Neural crest cell (in vitro differentiated cells): ENCODE measurements around the gene KMT2B. TPM values are rescaled to one million over a fixed set of nuclear protein-coding genes. Genes with fewer than 3 reads are reported as not detected.

Experiments
- DNase-seq: peaks from one replicate; pipeline ENCODE4 v3.0.0; 2021; ENCODE audit warnings: low read depth, mixed read lengths, low spot score
- H3K27ac Mint-ChIP-seq: one replicate; pipeline ENCODE4 v1.8.0; 2021; ENCODE audit warnings: mild to moderate bottlenecking, mixed read lengths; ENCODE audit not compliant: unreplicated experiment
- H3K27me3 Mint-ChIP-seq: 2 replicates; pipeline ENCODE4 v1.8.0; 2021; ENCODE audit warnings: low read depth, mild to moderate bottlenecking, mixed read lengths
- H3K36me3 Mint-ChIP-seq: 2 replicates; pipeline ENCODE4 v1.8.0; 2021; ENCODE audit warnings: low read depth, mild to moderate bottlenecking, mixed read lengths
- H3K4me1 Mint-ChIP-seq: 2 replicates; pipeline ENCODE4 v1.8.0; 2021; ENCODE audit warnings: mixed read lengths
- H3K4me3 Mint-ChIP-seq: one replicate; pipeline ENCODE4 v1.8.0; 2021; ENCODE audit warnings: mild to moderate bottlenecking, mixed read lengths
- H3K9me3 Mint-ChIP-seq: 2 replicates; pipeline ENCODE4 v1.8.0; 2021; ENCODE audit warnings: mixed read lengths
- total RNA-seq: library from RNA; stranded (reverse); gene quantifications from 2 replicates; pipeline ENCODE4 v1.2.1, GENCODE V29; 2021
- TF ChIP-seq, protein P1 (sequence below): fragments of 200-600 bp; sonication (generic); conservative IDR thresholded peaks from 2 replicates; pipeline ENCODE4 v1.5.0; 2021; ENCODE audit warnings: antibody characterized with exemption, mild to moderate bottlenecking

The KMT2B gene
- total RNA-seq, 1 donor from 2014 or later: 60.1 TPM

DNA sequence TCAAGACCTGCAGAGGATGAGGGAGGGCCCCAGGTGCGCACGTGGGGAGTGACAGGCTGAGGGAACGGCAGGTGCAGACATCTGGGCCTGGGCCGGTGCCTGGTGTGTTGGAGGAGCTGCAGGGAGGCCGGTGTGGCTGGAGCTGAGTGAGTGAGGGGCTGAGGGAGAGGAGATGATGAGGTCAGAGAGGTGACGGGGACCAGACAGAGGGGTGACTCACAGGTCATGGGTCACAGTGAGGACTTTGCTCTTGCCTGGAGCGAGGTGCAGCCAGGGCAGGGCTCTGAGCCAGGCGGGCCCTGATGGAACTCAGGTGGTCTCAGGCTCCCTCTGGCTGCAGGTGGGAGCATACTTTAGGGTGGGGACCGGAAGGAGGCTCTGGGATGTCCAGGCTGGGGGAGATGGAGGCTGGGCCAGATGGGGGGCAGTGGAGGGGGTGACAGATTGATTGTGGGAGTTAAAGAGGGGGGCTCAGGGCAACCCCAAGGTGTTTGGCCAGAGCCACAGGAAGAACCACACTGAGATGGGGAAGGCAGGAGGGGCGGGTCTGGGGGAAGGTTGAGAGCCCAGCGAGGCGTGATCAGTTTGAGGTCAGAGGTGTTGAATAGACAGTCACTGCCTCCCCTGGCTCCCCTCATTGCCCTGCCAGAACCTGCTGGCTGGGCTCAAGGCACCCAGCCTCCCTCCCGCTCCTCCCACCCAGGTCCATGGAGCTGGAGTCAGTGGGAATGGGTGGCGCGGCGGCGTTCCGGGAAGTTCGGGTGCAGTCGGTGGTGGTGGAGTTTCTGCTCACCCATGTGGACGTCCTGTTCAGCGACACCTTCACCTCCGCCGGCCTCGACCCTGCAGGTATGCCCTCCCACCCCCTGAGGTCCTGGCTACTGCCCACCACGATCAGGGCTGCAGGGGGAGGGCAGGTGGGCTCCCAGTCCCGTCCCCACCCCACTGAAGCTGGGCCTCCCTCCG, 65.9 kb downstream of the KMT2B start:
- no peak for DNase-seq
- no peaks in the 10 kb centered on the region for H3K9me3 Mint-ChIP-seq
- H3K4me3 Mint-ChIP-seq: no peak overlapping the region
- TF ChIP-seq, protein P1, sequence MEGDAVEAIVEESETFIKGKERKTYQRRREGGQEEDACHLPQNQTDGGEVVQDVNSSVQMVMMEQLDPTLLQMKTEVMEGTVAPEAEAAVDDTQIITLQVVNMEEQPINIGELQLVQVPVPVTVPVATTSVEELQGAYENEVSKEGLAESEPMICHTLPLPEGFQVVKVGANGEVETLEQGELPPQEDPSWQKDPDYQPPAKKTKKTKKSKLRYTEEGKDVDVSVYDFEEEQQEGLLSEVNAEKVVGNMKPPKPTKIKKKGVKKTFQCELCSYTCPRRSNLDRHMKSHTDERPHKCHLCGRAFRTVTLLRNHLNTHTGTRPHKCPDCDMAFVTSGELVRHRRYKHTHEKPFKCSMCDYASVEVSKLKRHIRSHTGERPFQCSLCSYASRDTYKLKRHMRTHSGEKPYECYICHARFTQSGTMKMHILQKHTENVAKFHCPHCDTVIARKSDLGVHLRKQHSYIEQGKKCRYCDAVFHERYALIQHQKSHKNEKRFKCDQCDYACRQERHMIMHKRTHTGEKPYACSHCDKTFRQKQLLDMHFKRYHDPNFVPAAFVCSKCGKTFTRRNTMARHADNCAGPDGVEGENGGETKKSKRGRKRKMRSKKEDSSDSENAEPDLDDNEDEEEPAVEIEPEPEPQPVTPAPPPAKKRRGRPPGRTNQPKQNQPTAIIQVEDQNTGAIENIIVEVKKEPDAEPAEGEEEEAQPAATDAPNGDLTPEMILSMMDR: no peak
- peaks cover 3% of the 10 kb centered on the region for H3K36me3 Mint-ChIP-seq
- no peak overlapping the region for H3K27ac Mint-ChIP-seq
- peaks cover 7% of the 10 kb centered on the region for H3K4me1 Mint-ChIP-seq
- H3K27me3 Mint-ChIP-seq: no peaks in the 10 kb centered on the region

DNA sequence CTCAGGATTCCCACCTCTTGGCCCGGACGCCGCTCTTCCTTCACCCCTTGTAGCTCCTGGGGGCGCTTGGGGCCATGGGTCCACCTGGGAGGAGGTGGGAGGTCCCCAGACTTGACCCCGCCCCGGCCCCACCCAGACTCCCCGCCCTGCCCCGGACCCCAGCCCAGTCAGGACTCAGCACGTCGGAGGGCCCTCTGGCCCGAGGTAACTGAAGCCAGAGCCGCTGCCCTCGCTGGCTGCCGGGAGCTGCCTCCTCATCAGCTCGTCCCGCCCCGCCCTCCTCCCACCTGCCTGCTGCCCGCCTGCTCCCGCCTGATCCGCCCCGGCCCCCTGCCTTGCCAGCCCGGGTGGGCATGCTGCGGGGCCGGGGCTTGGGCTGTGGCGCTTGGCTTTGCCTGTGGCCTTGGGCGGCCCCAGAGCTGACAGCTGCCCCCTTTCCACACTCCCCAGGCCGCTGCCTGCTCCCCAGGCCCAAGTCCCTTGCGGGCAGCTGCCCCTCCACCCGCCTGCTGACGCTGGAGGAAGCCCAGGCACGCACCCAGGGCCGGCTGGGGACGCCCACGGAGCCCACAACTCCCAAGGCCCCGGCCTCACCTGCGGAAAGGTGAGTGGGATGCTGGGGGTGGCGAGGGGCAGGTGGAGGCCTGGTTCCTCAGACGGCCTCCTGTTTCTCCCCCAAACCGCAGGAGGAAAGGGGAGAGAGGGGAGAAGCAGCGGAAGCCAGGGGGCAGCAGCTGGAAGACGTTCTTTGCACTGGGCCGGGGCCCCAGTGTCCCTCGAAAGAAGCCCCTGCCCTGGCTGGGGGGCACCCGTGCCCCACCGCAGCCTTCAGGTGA, 66.9 kb downstream of the KMT2B start:
- Mint-ChIP-seq H3K4me3 (no peak overlapping the region), H3K9me3 (no peaks in the 10 kb centered on the region), H3K27me3 (no peaks in the 10 kb centered on the region), H3K4me1 (peaks cover 7% of the 10 kb centered on the region), H3K27ac (no peak overlapping the region), H3K36me3 (peaks cover 3% of the 10 kb centered on the region)
- TF ChIP-seq, protein P1: no peak
- no peak for DNase-seq

DNA sequence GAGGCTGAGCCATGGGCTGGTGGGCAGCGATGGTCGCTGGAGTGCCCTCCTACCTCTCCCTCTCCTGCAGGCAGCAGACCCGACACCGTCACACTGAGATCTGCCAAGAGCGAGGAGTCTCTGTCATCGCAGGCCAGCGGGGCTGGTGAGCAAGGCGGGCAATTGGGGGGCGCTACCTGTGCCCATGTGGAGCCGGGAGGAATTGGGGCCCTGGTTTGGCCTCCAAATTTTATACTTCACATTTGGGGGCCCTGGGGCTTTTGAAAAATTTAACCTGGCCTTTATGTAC, 67.5 kb downstream of the KMT2B start:
- no peaks in the 10 kb centered on the region for H3K9me3 Mint-ChIP-seq
- H3K36me3 Mint-ChIP-seq: peaks cover 3% of the 10 kb centered on the region
- H3K4me1 Mint-ChIP-seq: peaks cover 7% of the 10 kb centered on the region
- no peak overlapping the region for H3K27ac Mint-ChIP-seq
- H3K27me3 Mint-ChIP-seq: no peaks in the 10 kb centered on the region
- H3K4me3 Mint-ChIP-seq: no peak overlapping the region
- TF ChIP-seq, protein P1: no peak
- DNase-seq: no peak

DNA sequence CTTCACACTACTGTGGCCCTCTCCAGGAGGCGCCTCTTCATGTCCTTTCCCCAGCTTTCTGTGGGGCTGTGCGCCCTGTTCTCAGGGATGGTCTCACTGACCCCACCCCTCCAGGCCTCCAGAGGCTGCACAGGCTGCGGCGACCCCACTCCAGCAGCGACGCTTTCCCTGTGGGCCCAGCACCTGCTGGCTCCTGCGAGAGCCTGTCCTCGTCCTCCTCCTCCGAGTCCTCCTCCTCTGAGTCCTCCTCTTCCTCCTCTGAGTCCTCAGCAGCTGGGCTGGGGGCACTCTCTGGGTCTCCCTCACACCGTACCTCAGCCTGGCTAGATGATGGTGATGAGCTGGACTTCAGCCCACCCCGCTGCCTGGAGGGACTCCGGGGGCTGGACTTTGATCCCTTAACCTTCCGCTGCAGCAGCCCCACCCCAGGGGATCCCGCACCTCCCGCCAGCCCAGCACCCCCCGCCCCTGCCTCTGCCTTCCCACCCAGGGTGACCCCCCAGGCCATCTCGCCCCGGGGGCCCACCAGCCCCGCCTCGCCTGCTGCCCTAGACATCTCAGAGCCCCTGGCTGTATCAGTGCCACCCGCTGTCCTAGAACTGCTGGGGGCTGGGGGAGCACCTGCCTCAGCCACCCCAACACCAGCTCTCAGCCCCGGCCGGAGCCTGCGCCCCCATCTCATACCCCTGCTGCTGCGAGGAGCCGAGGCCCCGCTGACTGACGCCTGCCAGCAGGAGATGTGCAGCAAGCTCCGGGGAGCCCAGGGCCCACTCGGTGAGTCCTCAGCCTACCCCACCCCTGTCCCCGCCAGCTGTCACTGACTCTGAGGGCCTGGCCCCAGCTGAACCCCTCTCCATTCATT, 68.7 kb downstream of the KMT2B start:
- no peaks in the 10 kb centered on the region for H3K27me3 Mint-ChIP-seq
- H3K4me3 Mint-ChIP-seq: no peak overlapping the region

More for the DNA sequence above, 68.7 kb downstream of the KMT2B start:
- no peak for DNase-seq
- Mint-ChIP-seq H3K36me3 (peaks cover 3% of the 10 kb centered on the region), H3K4me1 (peaks cover 7% of the 10 kb centered on the region), H3K27ac (no peak overlapping the region), H3K9me3 (no peaks in the 10 kb centered on the region)
- TF ChIP-seq, protein P1: no peak
